Fibroblast of peridontal ligament (primary cell): ENCODE results near the gene TRIM59.

Experiments used
- DNase-seq: peaks from one replicate; pipeline ENCODE4 v3.0.0-alpha.2; 2010; ENCODE audit errors: extremely low read depth

The TRIM59 gene

GRCh38 chr3:160449636-160450598 is at the start of gene TRIM59:
Gene TRIM59 (minus strand): TSS chr3:160449786. CDS start chr3:160439183, 10,603 bp downstream.
- DNase-seq, result peak; percentile 95

DNA sequence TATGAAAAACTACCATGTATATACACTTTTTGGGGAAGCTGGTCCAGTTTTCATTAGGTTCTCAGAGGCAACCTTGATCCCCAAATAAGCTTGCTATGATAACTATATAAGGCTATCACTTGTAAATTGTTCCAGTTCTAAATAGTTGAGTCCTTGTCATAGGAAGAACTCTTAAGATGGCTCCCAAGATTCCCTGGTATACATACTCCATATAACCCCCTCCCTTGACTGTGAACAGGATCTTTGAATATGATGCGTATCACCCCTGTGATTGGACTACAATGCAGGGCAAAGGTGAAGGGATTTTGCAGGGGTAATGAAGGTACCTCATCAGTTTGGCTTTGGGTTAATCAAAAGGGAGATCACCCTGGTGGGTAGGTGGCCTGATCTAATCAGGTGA is 48.6 kb upstream of the TRIM59 start:
- DNase-seq, result no peak

DNA sequence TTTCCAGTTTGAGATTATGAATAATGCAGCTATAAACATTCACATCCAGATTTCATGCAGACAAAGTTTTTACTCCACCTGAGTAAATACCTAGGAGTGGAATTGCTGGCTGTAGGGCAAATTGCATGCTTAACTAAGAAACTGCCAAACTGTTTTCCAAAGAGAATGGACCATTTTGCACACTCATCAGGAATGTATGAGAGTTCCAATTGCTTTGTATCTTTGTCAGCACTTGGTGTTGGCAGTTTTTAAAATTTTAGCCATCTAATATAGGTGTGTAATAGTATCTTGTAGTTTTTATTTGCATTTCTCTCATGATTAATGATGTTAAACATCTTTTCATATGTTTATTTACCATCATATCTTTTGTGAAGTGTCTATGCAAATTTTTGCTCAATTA is 40.6 kb upstream of the TRIM59 start:
- no peak for DNase-seq

- DNase-seq, result peak; percentile 78
Measured at GRCh38 chr3:160486459-160486869, 36.9 kb upstream of the TRIM59 start.

DNA sequence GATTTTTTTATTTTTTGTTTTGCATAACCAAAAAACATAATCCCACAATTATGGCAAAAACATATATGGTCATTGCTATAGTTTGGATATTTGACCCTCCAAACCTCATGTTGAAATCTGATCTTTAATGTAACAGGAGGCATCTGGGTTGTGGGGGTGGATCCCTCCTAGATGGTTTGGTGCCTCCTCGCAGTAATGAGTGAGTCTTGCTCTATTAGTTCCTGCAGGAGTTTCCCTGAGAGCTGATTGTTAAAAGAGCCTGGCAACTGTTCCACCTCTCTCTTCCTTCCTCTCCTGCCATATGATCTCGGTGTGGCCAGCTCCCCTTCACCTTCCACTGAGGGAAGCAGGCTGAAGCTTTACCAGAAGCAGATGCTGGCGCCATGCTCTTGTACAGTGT is 33.2 kb upstream of the TRIM59 start:
- no peak for DNase-seq

- no peak for DNase-seq
Measured at GRCh38 chr3:160481856-160482255, 32.3 kb upstream of the TRIM59 start.

GRCh38 chr3:160480931-160481330 is 31.3 kb upstream of the TRIM59 start:
- no peak for DNase-seq

- DNase-seq, result no peak
Measured at GRCh38 chr3:160479376-160479775, 29.8 kb upstream of the TRIM59 start.

DNA sequence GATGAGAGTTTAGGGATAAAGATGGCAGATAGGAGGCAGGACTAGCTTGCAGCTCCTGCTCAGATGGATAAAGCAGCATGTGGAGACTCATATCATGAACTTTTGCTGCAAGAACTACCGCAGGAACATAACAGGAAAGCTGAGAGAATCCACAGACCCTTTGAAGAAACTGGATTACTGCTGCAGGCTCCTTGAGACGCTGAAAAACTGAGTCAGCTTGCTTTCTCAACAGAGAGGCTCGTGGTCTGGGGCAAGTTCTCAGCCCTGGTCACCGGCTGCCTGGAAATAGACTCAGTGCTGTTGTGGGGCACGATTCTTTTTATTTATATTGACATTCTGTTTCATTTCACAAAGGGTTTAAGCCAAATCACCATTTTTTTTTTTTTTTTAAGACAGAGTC is 28.8 kb upstream of the TRIM59 start:
- DNase-seq, result peak; percentile 66

DNA sequence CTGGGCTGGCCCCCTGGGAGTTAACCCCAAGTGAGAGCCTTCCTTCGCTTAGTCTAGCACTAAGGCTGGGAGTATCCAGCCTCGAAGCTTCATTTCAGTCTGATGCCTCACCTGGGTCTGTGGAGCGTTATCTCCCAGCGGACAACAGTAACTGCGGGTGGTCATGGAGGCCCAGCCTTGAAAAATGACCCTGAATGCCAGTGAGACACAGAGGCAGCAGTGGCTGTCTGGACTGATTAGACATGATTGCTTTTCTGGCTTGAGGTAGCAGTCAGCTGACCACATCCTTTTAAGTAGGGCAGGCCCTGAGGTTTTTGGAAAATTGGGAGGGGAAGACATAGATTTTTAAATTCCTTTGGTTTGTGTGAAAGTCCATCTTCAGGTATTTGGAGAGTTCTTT is 28.2 kb upstream of the TRIM59 start:
- DNase-seq, result peak; percentile 17

DNA sequence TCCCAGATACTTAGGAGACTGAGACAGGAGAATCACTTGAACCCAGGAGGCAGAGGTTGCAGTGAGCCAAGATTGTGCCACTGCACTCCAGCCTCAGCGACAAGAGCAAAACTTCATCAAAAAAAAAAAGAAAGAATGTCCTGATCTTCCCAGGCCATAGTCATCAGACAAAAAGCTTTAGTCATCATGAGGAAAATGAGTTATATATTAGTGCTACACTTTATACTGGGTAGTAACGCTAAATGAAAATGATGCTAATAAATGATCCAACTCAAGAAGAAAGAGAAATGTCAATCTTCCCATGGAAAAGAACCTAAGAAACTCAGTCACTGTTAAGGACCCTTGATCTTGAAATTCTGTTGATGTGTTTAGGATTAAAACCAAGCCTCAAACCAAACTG is 26.3 kb upstream of the TRIM59 start:
- no peak for DNase-seq

DNA sequence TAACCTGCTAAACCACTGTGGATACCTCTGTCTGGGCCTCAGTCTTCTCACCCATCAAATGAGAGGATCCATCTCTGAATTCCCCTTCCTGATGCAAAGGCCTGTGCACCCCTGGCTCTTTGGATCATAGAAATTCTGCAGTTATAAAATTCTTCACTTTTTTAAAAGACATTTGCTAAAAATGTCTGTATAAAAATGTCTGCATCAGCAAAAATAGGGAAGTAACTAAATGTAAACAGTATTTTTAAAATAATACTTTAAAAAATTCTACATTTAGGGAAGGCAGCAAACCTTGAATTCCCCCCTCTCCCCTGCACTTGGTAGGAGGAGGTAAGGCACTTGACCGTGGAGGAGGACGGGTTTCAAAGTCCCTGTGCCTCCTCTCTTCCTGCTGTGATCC is 25.6 kb upstream of the TRIM59 start:
- DNase-seq, result no peak

GRCh38 chr3:160474416-160474838 is 24.8 kb upstream of the TRIM59 start:
- no peak for DNase-seq

DNA sequence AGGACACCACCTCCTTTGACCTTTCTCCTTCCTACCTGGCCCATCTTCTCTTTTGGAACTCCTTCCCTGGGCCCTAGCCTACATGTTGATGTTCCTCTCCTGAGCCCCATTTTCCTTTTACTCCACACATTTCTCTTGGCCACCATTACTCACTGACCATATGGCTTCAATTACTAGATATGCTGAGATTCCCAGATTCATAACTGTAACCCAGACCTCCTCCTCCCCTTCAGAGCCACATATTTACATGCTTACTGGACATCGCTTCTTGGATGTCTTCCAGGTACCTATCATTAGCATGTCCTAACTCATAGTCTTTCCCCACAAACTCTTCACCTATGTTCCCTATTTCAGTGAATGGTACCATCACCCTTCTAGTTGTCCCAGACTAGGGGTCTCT is 24.4 kb upstream of the TRIM59 start:
- DNase-seq, result peak; percentile 97

DNA sequence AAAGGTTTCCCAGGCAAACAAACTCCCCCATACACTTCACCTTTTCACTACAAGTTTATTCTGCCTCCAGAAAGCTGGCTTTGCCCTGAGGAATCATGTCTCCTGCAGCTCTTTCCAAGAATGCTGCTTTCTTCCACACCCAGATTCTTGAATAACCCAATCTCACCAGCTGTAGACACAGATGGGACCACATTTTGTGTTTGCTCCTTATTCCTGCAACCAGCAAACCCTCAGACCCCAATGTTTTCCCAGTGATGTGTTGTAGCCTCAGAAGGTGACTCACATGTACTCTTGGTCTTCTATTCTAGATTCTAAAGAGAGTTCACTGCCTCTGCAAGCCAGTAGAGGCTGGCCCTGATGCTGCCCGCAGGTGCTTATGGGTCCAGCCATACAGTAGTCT is 23.6 kb upstream of the TRIM59 start:
- peak; percentile 91 for DNase-seq

GRCh38 chr3:160472344-160472743 is 22.8 kb upstream of the TRIM59 start:
- no peak for DNase-seq

- DNase-seq, result no peak
Measured at GRCh38 chr3:160471892-160472291, 22.3 kb upstream of the TRIM59 start.

DNA sequence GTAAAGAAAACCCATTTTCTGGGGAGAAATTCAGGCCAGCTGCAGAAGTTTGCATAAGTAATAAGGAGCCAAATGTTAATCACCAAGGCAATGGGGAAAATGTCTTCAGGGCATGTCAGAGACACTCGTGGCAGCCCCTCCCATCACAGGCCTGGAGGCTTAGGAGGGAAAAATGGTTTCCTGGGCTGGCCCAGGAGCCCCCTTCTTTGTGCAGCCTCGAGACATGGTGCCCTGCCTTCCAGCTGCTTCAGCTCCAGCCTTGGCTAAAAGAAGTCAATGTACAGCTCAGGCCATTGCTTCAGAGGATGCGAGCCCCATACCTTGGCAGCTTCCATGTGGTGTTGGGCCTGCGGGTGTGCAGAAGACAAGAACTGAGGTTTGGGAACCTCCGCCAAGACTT is 20.6 kb upstream of the TRIM59 start:
- no peak for DNase-seq

GRCh38 chr3:160464971-160465370 is 15.4 kb upstream of the TRIM59 start:
- DNase-seq, result no peak

GRCh38 chr3:160464321-160464720 is 14.7 kb upstream of the TRIM59 start:
- no peak for DNase-seq

DNA sequence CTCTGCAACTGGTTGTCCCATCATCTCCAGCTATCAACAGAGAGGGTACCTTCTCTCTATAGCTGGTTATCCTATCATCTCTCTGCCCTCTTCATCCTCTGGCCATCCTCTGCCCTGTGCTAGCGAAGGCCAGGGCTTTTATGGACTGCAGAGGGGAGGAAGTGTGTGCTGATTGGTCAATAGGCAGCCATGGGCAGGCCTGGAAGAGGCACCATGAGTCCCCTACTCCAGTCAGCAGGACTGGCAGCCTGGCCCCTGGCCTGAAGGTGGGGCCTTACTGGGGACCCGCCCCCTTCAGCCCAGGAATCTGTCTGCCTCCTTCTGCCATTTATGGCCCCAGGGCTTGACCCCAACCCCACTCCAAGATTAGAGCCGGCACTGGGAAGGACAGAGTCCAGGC is 10.4 kb upstream of the TRIM59 start:
- no peak for DNase-seq

DNA sequence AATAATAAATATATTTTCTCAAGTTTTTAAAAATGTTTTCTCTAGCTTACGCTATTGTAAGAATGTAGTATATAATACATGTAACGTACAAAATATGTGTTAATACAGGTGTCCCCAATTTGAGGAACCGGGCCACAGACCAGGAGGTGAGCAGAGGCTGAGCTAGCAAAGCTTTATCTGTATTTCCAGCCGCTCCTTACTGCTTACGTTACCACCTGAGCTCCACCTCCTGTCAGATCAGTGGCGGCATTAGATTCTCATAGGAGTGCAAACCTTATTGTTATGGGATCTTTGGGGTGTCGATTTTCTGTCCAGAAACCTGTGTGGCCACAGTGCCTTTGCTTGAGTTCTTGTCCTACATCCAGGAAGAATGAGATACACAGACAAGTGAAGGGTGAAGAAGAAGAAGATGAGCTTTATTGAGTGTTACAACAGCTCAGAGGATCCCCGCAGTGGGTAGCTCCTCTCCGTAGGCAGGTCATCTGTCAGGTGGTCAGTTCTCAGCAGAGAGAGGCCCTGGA is 9.9 kb upstream of the TRIM59 start:
- DNase-seq, result no peak

DNA sequence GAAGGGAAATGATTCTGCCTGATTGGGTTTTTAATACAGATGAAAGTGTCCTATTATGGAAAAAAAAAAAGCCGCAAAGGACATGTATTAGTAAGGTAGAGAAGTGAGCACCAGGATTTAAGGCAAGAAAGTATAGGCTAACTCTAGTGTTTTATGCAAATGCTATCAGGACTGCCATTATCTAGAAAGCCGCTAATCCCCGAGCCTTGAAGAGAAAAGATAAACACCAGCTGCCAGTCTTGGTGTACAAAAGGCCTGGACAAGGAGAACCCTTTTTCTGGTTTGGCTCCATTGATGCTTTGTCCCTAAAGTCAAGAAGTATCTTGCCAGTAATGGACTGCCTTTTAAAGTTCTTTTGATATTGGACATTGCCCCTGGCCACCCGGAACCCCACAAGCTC is 8.6 kb upstream of the TRIM59 start:
- no peak for DNase-seq
